Erythroblast (primary cell): ENCODE measurements around the gene OR4F15.

Source experiments
- GATA1 ChIP-seq: IDR thresholded peaks from 2 replicates; pipeline ENCODE4 v1.6.1; 2011; ENCODE audit warnings: low read depth, mild to moderate bottlenecking, control low read depth, low read length, moderate library complexity
- POLR2A ChIP-seq: IDR thresholded peaks from 2 replicates; pipeline ENCODE4 v1.6.1; 2011; ENCODE audit warnings: mild to moderate bottlenecking, low read length

- TF ChIP-seq POLR2A (no peak), GATA1 (no peak)
Observed at GRCh38 chr15:101852356-101852755, 40.4 kb downstream of the OR4F15 start.
